Measurements from ENCODE around the gene TIRAP. TPM values are rescaled to one million over a fixed set of nuclear protein-coding genes. Genes with fewer than 3 reads are reported as not detected.
"Not testable (repeated sequence)": the region's sequence is repeated elsewhere in the genome, so short reads cannot be mapped to it uniquely, and the experiment has no call there.

The TIRAP gene
- 2.0 TPM for total RNA-seq

- FAIRE-seq = no peak
These were observed at the start of gene TIRAP for GRCh38 chr11:126282736-126283591. Gene TIRAP (plus strand): TSS chr11:126283093. CDS start chr11:126290895, 7,802 bp downstream.

DNA sequence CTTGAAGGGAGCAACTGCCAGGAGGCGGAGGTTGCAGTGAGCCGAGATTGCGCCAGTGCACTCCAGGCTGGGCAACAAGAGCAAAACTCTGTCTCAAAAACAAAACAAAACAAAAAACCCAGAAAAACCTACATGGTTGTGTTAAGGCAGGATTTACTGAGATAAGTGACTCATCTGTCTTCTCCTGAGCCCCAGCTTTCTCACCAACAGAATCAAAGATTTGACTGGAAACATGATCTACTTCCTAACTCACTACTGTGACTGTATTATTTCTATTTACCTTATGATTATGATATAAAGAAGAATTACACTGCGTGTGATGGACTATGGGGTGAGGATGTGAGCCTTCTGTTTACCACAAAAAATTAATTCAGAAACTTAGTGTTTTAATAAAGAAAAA is 49.5 kb upstream of the TIRAP start:
- FAIRE-seq = no peak

More at GRCh38 chr11:126282736-126283591, at the start of gene TIRAP:
- peak; percentile 66 to 69 for DNase-seq (ENCODE audit: low spot score in 2 of 2)

DNA sequence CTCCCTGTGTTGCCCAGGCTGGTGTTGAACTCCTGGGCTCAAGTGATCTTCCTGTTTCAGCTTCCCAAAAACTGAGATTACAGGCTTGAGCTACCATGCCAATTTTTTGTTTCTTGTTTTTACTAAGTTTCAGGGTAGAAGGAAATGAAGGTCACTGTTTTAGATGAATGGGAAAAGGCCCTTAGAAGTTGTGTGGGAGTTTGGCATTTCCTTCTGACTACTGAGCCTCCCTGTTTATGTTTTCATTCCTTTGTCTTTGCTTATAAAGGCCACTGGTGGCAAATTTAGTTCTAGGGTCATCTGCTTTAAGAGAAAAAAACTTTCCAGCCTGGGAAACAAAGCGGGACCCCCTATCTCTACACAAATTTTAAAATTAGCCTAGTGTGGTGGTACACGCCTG is 36.3 kb upstream of the TIRAP start:
- DNase-seq (ENCODE audit: low spot score in 2 of 2) (no peak), FAIRE-seq (no peak)

More for the DNA sequence above, 49.5 kb upstream of the TIRAP start:
- no peak for DNase-seq (ENCODE audit: low spot score in 2 of 2)

- FAIRE-seq = no peak
- DNase-seq (ENCODE audit: low spot score in 2 of 2) = no peak
These were observed 29.6 kb upstream of the TIRAP start for GRCh38 chr11:126253265-126253664.

DNA sequence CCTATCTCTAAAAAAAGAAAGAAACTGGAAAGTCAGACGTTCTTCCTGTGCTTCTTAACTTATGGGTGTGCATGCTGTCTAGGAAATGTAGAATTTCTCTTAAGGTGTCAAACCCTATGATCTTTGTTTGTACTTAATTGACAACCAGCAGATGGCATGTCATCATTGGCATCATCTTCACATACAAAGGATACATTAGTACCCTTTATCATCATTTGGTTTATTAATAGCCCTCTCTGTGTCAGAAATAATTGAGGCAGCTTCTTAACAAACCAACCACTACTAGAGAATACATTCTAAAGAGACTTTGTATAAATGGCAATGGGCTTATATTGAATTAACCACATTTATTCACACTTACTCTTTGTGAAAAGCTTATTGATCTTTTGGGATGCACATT is 28.1 kb upstream of the TIRAP start:
- FAIRE-seq = no peak
- no peak for DNase-seq (ENCODE audit: low spot score in 2 of 2)

GRCh38 chr11:126255507-126255906 is 27.4 kb upstream of the TIRAP start:
- not testable (repeated sequence) for FAIRE-seq; DNase-seq (ENCODE audit: low spot score in 2 of 2)

DNA sequence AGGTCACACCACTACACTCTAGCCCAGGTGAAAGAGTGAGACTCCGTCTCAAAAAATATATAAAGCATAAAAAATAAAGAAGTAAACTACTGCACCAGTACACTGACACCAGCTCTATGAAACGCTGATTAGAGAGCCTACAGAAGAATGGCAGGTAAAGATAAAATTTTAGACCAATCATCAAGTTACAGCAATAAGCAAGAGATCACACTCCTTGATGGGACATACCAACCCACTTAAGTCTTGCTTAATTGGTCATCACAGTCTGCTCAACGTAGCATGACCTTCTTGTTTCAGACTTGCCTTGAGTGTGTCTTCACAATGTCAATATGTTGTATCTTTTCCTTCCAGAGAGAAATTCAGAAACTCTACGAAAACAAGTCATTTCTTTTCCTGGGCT is 26.7 kb upstream of the TIRAP start:
- DNase-seq (ENCODE audit: low spot score in 2 of 2) (no peak), FAIRE-seq (no peak)

- FAIRE-seq = no peak
- DNase-seq (ENCODE audit: low spot score in 2 of 2) = no peak
These were observed 25.7 kb upstream of the TIRAP start for GRCh38 chr11:126257144-126257543.

DNA sequence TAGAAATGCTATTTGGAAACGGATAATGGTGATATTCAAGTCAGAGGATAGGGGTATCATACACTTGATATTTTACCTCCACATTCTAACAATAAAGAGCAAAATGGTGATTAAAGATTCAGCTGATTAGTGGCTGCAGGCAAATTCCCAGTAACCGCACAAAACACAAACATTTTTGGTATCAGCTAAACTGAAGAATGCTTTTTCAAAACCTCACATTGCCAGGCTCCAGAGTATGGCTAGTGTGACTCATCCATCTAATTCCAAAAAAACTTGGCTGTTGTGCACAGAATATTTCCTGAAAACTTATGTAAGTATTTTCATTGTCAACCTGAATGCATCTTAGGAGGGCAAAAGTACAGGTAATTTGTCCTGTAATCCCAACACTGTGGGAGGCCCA is 25.1 kb upstream of the TIRAP start:
- FAIRE-seq = no peak
- no peak for DNase-seq (ENCODE audit: low spot score in 2 of 2)

DNA sequence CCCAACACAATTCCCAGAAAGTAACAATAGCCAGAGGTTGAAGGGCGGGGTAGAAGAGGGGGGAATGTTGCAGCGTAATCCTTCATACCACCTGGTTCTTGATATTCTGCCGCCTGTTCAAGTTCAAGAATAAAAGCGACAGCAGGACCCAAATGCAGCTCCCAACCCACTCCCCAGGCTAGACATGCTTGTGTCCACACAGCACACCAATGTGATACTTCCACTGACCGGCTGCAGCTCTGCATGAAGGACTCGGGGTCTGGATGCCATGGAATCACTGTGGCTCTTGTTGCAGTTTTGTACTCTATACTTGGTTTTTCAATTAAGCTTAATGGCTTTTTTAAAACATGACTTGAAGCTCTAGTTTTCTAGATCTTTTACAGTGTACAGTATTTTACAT is 20.7 kb upstream of the TIRAP start:
- FAIRE-seq = no peak

GRCh38 chr11:126263489-126263888 is 19.4 kb upstream of the TIRAP start:
- DNase-seq (ENCODE audit: low spot score in 2 of 2) (no peak), FAIRE-seq (no peak)

More for the DNA sequence above, 20.7 kb upstream of the TIRAP start:
- DNase-seq (ENCODE audit: low spot score in 2 of 2) = no peak

DNA sequence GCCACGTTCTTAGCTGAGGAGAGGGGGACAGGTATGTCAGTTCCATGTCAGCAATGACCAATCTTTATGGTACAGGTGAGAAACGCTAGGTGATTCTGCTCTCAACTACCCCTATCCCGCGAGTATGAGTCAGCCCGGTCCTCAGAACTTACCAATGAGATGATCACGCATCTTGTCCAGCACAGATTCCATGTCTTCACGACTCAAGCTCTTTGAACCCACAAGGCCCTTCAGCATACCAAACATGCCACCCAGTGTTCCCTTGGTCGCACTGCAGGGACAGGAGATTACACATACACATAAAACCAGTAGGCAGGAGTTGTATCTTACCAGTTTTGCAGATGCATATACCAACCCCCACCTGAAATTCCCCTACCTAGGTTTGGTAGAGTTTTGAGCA is 17.1 kb upstream of the TIRAP start:
- DNase-seq (ENCODE audit: low spot score in 2 of 2) (no peak), FAIRE-seq (no peak)

DNA sequence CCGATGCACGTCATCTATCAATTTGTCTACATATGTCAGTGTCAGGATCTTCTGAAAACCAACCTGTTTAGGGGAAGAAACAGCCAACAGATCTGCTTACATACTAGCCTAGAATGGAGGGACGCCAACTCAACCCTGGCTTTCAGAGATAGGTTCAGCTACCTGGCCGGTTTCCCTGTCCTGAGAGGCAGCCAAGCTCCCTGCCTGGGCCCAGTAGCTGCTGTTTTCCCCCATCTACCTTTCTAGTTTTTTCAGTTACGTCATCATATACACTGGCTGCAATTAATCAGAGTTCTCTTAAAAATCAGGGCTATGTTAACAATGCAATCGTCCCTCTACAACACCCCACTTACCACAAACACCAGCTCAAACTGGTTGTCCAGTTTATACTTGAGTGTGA is 15.2 kb upstream of the TIRAP start:
- no peak for DNase-seq (ENCODE audit: low spot score in 2 of 2)
- FAIRE-seq = no peak

GRCh38 chr11:126268361-126268707 is 14.6 kb upstream of the TIRAP start:
- FAIRE-seq = no peak

GRCh38 chr11:126268708-126269579 is 13.9 kb upstream of the TIRAP start, which contains the start of the genes FOXRED1 and SRPRA:
Gene FOXRED1 (plus strand): TSS chr11:126269154. CDS start chr11:126269207, 53 bp downstream.
Gene SRPRA (minus strand): TSS chr11:126268895. CDS start chr11:126268804, 91 bp downstream.
- FAIRE-seq (peak; percentile 49), DNase-seq (ENCODE audit: low spot score in 2 of 2) (peak; percentile 98 to 100)

More at GRCh38 chr11:126268361-126268707, 14.6 kb upstream of the TIRAP start:
- DNase-seq (ENCODE audit: low spot score in 2 of 2) = no peak

DNA sequence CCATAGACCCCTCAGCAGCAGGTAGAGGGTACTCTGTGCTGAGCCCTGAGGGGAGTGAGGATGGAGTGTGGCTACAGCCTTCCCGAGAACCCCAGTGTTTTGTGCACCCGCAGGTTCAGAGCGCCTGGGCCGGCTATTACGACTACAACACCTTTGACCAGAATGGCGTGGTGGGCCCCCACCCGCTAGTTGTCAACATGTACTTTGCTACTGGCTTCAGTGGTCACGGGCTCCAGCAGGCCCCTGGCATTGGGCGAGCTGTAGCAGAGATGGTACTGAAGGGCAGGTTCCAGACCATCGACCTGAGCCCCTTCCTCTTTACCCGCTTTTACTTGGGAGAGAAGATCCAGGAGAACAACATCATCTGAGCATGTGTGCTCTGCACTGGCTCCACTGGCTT is 5.6 kb upstream of the TIRAP start:
- DNase-seq (ENCODE audit: low spot score in 2 of 2) (no peak), FAIRE-seq (no peak)

DNA sequence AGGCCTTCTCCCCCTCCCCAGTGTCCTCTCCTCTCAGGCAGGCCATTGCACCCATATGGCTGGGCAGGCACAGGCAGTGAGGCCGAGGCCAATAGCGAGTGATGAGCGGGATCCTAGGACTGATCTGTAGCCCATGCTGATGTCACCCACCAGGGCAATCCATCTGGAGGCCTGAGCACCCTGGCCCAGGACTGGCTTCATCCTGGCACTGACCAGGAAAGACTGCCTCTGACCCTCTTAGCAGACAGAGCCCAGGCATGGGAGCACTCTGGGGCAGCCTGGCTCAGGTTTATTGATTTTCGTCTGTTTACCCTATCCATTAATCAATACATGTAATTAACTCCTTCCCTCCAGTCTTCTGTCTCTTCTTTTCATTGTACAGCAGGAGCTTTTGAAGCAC is 5.1 kb upstream of the TIRAP start:
- no peak for FAIRE-seq
- no peak for DNase-seq (ENCODE audit: low spot score in 2 of 2)

- no peak for FAIRE-seq
- no peak for DNase-seq (ENCODE audit: low spot score in 2 of 2)
These were observed 3.7 kb upstream of the TIRAP start for GRCh38 chr11:126279191-126279590.

DNA sequence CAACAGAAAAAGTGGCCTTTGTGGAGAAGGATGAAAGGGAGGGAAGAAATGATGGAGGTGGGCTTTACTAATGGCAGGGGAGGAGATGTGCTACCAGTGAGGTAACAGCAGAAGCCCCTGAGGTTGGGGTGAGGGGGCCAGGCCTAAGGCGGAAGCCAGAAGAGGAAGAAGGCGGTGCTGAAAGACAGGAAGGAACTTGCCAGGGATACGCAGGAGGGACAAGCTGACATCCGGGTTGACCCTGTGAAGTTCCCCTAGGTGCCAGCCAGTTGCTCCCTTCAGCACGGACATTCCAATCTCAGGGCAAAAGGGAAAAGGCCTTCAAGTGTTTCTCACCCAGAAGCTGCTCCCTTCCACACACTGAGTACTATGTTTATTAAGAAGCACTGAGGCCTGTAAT is 2.3 kb upstream of the TIRAP start:
- DNase-seq (ENCODE audit: low spot score in 2 of 2) (no peak), FAIRE-seq (no peak)

- no peak for DNase-seq (ENCODE audit: low spot score in 2 of 2)
- FAIRE-seq = no peak
These were observed 1.6 kb upstream of the TIRAP start for GRCh38 chr11:126281245-126281644.

- FAIRE-seq = no peak
- no peak for DNase-seq (ENCODE audit: low spot score in 2 of 2)
These were observed 1.2 kb upstream of the TIRAP start for GRCh38 chr11:126281666-126282175.
